IPS DF 6.9 (cell line): ENCODE data around the gene PROX1.

Source experiments
- DNase-seq: peaks from one replicate; pipeline ENCODE4 v3.0.0-alpha.2; 2013; ENCODE audit warnings: low read depth, low spot score
- H3K27ac ChIP-seq: one replicate; pipeline ENCODE4 v1.5.1; 2013; ENCODE audit warnings: low read length, control low read depth
- H3K27me3 ChIP-seq: 2 replicates; pipeline ENCODE4 v1.6.1; 2013; ENCODE audit warnings: mild to moderate bottlenecking, low read length; ENCODE audit not compliant: control insufficient read depth, insufficient read depth
- H3K36me3 ChIP-seq: 2 replicates; pipeline ENCODE4 v1.6.1; 2013; ENCODE audit warnings: low read length; ENCODE audit not compliant: control insufficient read depth, insufficient read depth
- H3K4me1 ChIP-seq: 2 replicates; pipeline ENCODE4 v1.6.1; 2013; ENCODE audit warnings: low read length; ENCODE audit not compliant: control insufficient read depth, insufficient read depth
- H3K4me3 ChIP-seq: 2 replicates; pipeline ENCODE4 v1.5.1; 2013; ENCODE audit warnings: mild to moderate bottlenecking, low read length
- H3K9me3 ChIP-seq: 2 replicates; pipeline ENCODE4 v1.6.1; 2013; ENCODE audit warnings: low read length, inconsistent platforms; ENCODE audit not compliant: control insufficient read depth, insufficient read depth
- WGBS: extraction: QIAGEN DNeasy Blood & Tissue Kit; methylation state at CpG from one replicate; pipeline ENCODE4 v1.1.7; 2013; ENCODE audit warnings: mixed read lengths, missing lambda C conversion rate; ENCODE audit not compliant: insufficient read length, insufficient coverage; 5-methylcytosine and 5-hydroxymethylcytosine counted together

PROX1 gene

GRCh38 chr1:213998785-213999184 lies 11.0 kb downstream of the PROX1 start:
- WGBS: no CpG with 5 or more reads among the region's 6 CpGs
- no peak for DNase-seq
- Histone ChIP-seq H3K4me3 (no peak overlapping the region), H3K27ac (no peak overlapping the region), H3K27me3 (no peaks in the 10 kb centered on the region), H3K36me3 (no peaks in the 10 kb centered on the region), H3K9me3 (no peaks in the 10 kb centered on the region), H3K4me1 (no peaks in the 10 kb centered on the region)

DNA sequence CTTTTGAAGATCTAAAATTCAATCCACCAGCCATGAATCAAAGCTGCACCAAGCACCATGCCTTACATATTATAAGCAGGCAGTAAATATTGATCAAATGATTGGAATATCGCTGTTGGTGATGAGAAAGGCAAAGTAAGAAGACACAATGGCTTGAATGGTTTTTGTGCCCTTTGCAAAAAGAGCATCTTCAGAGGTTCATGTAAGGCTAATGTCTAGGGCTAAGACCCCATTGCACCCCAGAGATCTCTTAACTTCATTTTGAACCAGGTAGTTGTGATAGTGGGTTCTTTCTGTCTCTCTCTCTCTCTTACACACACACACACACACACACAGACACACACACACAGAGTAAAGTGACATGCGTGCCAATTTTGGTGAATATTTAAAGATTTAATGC lies 12.0 kb downstream of the PROX1 start:
- no peaks in the 10 kb centered on the region for H3K27me3 ChIP-seq
- H3K9me3 ChIP-seq: no peaks in the 10 kb centered on the region
- H3K4me1 ChIP-seq: no peaks in the 10 kb centered on the region
- no peaks in the 10 kb centered on the region for H3K36me3 ChIP-seq
- WGBS: no CpG with 5 or more reads among the region's 2 CpGs
- no peak for DNase-seq
- H3K27ac ChIP-seq: no peak overlapping the region
- H3K4me3 ChIP-seq: no peak overlapping the region

GRCh38 chr1:214002060-214002459 lies 14.3 kb downstream of the PROX1 start:
- no CpG with 5 or more reads among the region's 6 CpGs for WGBS
- DNase-seq: no peak
- no peaks in the 10 kb centered on the region for H3K4me1 ChIP-seq
- no peak overlapping the region for H3K4me3 ChIP-seq
- H3K9me3 ChIP-seq: no peaks in the 10 kb centered on the region
- H3K36me3 ChIP-seq: no peaks in the 10 kb centered on the region
- H3K27ac ChIP-seq: no peak overlapping the region
- H3K27me3 ChIP-seq: no peaks in the 10 kb centered on the region

DNA sequence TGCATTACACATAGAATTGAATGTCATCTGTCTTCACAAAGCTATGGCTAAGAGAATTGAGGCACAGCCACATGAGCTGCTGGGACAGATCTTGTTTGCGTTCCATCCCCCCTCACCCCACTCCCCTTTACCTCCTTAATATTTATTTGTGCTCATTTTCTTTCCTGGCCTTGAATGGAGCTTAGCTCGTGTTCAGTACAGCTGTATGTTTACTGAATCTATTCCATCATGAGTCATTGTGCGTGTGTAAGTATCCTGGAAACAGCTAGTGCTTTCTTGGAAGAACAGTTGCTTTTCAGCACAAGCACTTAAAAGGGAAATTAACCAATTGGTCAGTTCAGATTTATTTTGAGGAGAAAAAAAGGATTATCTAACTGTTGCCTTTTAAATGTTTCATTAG lies 14.7 kb downstream of the PROX1 start:
- H3K27me3 ChIP-seq: no peaks in the 10 kb centered on the region
- H3K36me3 ChIP-seq: no peaks in the 10 kb centered on the region
- no peaks in the 10 kb centered on the region for H3K4me1 ChIP-seq
- H3K9me3 ChIP-seq: no peaks in the 10 kb centered on the region
- WGBS: no CpG with 5 or more reads among the region's 3 CpGs
- no peak overlapping the region for H3K27ac ChIP-seq
- no peak for DNase-seq
- no peak overlapping the region for H3K4me3 ChIP-seq

DNA sequence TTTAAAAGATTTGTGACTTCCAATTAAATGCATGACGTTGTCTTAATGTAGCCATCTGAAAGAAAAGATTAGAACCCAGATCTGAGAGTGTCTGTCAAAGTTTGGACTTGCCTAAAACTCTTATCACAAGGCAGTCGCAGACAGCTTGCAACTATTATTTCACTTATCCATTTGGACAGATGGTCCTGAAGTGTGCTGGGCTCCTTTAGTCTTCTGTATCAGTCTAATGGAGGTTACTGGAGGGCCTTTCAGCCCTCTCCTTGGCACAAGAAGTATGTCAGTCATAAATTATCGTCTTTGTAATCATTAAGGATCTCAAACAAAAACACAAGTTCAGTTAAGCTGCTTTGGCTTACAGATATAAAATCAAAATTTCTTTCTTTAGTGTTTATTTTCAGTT lies 15.5 kb downstream of the PROX1 start:
- H3K4me1 ChIP-seq: no peaks in the 10 kb centered on the region
- no peak overlapping the region for H3K27ac ChIP-seq
- no peak for DNase-seq
- H3K4me3 ChIP-seq: no peak overlapping the region
- no peaks in the 10 kb centered on the region for H3K27me3 ChIP-seq
- no peaks in the 10 kb centered on the region for H3K9me3 ChIP-seq
- no peaks in the 10 kb centered on the region for H3K36me3 ChIP-seq
- no CpG with 5 or more reads among the region's 3 CpGs for WGBS

GRCh38 chr1:214004014-214004413 lies 16.2 kb downstream of the PROX1 start:
- Histone ChIP-seq H3K27ac (no peak overlapping the region), H3K4me3 (no peak overlapping the region), H3K4me1 (no peaks in the 10 kb centered on the region), H3K36me3 (no peaks in the 10 kb centered on the region), H3K9me3 (no peaks in the 10 kb centered on the region), H3K27me3 (no peaks in the 10 kb centered on the region)
- WGBS: no CpG with 5 or more reads among the region's 2 CpGs
- no peak for DNase-seq

DNA sequence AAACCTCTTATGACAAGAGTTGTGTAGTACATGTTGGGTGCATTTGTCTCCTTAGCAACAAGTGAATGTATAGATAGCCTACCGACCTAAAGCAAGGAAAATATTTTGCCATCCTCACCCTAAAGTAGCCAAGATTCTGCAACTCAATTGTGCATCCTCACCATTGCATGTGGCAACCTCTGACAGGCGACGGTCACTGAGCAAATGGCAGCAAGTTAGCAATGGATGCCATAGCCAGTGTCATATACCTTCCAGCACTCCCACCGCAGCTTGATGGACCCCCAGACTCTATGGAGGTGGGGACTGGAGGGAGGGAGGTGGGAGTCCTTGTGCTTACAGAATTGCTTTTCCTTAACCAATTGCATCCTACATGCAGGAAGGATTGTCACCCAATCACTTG lies 17.0 kb downstream of the PROX1 start:
- H3K27ac ChIP-seq: no peak overlapping the region
- H3K9me3 ChIP-seq: no peaks in the 10 kb centered on the region
- no peak for DNase-seq
- no peaks in the 10 kb centered on the region for H3K27me3 ChIP-seq
- WGBS: no CpG with 5 or more reads among the region's 4 CpGs
- no peaks in the 10 kb centered on the region for H3K4me1 ChIP-seq
- no peaks in the 10 kb centered on the region for H3K36me3 ChIP-seq
- H3K4me3 ChIP-seq: no peak overlapping the region

- WGBS: no CpG with 5 or more reads among the region's 3 CpGs
- no peaks in the 10 kb centered on the region for H3K36me3 ChIP-seq
Observed at GRCh38 chr1:214005708-214006107, 17.9 kb downstream of the PROX1 start.

DNA sequence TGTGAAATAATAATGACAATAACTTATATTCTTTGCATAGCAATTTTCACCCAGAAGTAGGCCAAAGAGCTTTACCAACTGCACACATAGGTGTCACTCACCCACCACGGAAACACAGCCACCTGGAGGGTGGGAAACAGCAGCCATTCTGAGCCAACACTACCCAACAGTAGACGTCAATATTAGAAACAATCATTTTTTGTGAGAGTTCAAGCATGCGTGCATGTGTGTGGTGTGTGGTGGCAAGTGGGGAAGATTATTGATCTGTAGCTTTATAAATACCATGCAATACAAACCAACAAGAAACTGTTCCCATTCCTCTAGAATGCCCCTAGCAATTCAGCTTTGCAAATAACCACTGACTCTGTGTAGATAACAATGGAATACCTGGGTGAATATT lies 19.1 kb downstream of the PROX1 start:
- Histone ChIP-seq H3K4me1 (no peaks in the 10 kb centered on the region), H3K36me3 (no peaks in the 10 kb centered on the region), H3K27ac (no peak overlapping the region), H3K9me3 (no peaks in the 10 kb centered on the region), H3K4me3 (no peak overlapping the region), H3K27me3 (no peaks in the 10 kb centered on the region)
- WGBS: no CpG with 5 or more reads among the region's 3 CpGs
- DNase-seq: no peak

More at GRCh38 chr1:214005708-214006107, 17.9 kb downstream of the PROX1 start:
- Histone ChIP-seq H3K4me1 (no peaks in the 10 kb centered on the region), H3K27me3 (no peaks in the 10 kb centered on the region), H3K4me3 (no peak overlapping the region), H3K9me3 (no peaks in the 10 kb centered on the region), H3K27ac (no peak overlapping the region)
- no peak for DNase-seq

DNA sequence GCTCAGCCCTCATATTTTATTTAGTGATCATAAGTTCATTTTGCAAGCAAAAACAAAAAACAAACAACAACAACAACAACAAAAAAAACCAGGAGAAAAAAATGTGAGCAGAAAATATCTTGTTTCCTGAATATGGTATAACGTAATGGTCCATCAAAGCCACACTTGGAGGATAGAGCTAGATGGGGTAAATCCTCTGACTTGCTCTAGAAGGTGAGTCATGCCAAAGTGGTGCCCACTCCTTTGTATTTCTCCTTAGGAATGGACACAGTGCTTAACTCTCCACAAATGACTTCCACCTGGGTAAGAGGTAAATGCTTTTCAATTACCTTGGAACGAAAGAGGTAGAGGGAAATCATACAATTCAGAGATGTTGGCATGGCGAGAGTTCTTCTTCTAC lies 20.6 kb downstream of the PROX1 start:
- no CpG with 5 or more reads among the region's 3 CpGs for WGBS
- H3K4me1 ChIP-seq: no peaks in the 10 kb centered on the region
- no peaks in the 10 kb centered on the region for H3K36me3 ChIP-seq
- no peak overlapping the region for H3K4me3 ChIP-seq
- no peaks in the 10 kb centered on the region for H3K9me3 ChIP-seq
- H3K27ac ChIP-seq: no peak overlapping the region
- DNase-seq: no peak
- no peaks in the 10 kb centered on the region for H3K27me3 ChIP-seq

- Histone ChIP-seq H3K36me3 (no peaks in the 10 kb centered on the region), H3K9me3 (no peaks in the 10 kb centered on the region), H3K27me3 (no peaks in the 10 kb centered on the region), H3K27ac (no peak overlapping the region), H3K4me1 (no peaks in the 10 kb centered on the region), H3K4me3 (no peak overlapping the region)
- DNase-seq: no peak
- WGBS: no CpG with 5 or more reads among the region's 8 CpGs
Observed at GRCh38 chr1:214008791-214009422, 21.1 kb downstream of the PROX1 start.
